ENCODE measurements around the gene NKX6-2. TPM values are rescaled to one million over a fixed set of nuclear protein-coding genes. Genes with fewer than 3 reads are reported as not detected.

Gene NKX6-2
- total RNA-seq, 4 donors from 2014 or later, result 0.57 TPM; not detected in 3

- H3K36me3 ChIP-seq, result no peaks in the 10 kb centered on the region
- no peak for TF ChIP-seq POLR2A (IDR thresholded peaks at IDR 0.05)
- TF ChIP-seq, protein P1, sequence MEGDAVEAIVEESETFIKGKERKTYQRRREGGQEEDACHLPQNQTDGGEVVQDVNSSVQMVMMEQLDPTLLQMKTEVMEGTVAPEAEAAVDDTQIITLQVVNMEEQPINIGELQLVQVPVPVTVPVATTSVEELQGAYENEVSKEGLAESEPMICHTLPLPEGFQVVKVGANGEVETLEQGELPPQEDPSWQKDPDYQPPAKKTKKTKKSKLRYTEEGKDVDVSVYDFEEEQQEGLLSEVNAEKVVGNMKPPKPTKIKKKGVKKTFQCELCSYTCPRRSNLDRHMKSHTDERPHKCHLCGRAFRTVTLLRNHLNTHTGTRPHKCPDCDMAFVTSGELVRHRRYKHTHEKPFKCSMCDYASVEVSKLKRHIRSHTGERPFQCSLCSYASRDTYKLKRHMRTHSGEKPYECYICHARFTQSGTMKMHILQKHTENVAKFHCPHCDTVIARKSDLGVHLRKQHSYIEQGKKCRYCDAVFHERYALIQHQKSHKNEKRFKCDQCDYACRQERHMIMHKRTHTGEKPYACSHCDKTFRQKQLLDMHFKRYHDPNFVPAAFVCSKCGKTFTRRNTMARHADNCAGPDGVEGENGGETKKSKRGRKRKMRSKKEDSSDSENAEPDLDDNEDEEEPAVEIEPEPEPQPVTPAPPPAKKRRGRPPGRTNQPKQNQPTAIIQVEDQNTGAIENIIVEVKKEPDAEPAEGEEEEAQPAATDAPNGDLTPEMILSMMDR (IDR thresholded peaks at IDR 0.05), result no peak
- 77 to 90% methylated on average over 6 to 7 of the region's 26 CpGs for WGBS, 2 donors
- peaks cover 0 to 86% (median 0%) of the 10 kb centered on the region in 4 donors for H3K27me3 ChIP-seq
- no peak overlapping the region for H3K4me3 ChIP-seq
- no peak for DNase-seq
- H3K9me3 ChIP-seq, result no peaks in the 10 kb centered on the region
- H3K4me1 ChIP-seq, result no peaks in the 10 kb centered on the region
- intact Hi-C loops (cut with DNase I), result no loop called here
- no peak overlapping the region for H3K27ac ChIP-seq
These were observed 26.0 kb upstream of the NKX6-2 start for GRCh38 chr10:132811891-132812481.

DNA sequence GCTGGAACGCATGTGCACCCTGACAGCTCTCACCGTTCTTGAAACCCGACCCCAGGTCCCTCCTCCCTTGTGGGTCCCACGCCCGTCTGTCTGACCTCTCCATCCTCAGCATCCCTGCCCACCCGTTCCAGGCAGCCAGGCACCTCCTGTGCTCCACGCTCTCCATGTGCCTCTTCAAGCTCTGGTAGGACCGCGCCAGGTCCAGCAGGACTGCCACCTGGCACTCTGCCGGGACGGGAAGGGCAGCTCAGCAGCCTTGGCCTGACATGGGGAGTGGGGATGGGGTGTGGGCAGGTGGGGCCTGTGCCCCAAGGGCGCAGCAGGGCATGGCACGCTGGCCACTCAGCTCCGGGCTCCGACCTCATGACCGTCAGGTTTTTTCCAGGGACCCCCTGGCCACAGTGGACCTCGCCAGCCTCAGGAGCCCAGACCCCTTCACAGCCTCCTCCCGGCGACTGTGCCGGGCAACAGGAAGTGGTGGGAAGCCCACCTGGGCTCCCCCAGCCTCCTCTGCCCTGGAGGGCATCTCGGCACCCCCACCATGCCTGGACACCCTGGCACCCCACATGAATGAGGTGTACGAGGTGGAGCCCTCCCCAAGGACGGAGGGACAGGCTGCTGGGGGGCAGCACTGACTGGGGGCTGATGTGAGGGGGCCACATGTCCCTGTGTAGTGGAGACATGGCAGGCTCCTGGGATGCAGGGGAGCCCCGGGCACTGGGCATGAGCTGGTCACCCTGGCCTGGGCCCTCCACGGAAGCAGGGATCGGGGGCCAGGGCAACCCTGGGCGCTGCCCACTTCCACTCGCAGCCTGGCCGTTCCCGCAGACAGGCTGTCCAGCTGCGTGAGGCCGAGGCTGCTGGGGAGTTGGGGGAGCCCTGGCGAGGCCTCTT, 25.1 kb upstream of the NKX6-2 start:
- Histone ChIP-seq H3K9me3 (no peaks in the 10 kb centered on the region), H3K36me3 (no peaks in the 10 kb centered on the region), H3K27me3 (peaks cover 0 to 80% (median 0%) of the 10 kb centered on the region in 4 donors), H3K27ac (no peak overlapping the region), H3K4me3 (no peak overlapping the region), H3K4me1 (no peaks in the 10 kb centered on the region)
- TF ChIP-seq, protein P1 (IDR thresholded peaks at IDR 0.05), result no peak
- TF ChIP-seq POLR2A (IDR thresholded peaks at IDR 0.05), result no peak
- WGBS, 2 donors, result 43 to 63% methylated on average over 8 to 18 of the region's 33 CpGs
- DNase-seq, result no peak
- intact Hi-C loops (cut with DNase I), result no loop called here

- Histone ChIP-seq H3K36me3 (no peaks in the 10 kb centered on the region), H3K27me3 (peaks cover 0 to 72% (median 0%) of the 10 kb centered on the region in 4 donors), H3K9me3 (no peaks in the 10 kb centered on the region), H3K4me3 (no peak overlapping the region), H3K27ac (no peak overlapping the region), H3K4me1 (no peaks in the 10 kb centered on the region)
- DNase-seq, result no peak
- intact Hi-C loops (cut with DNase I), result no loop called here
- TF ChIP-seq, protein P1 (IDR thresholded peaks at IDR 0.05), result no peak
- no peak for TF ChIP-seq POLR2A (IDR thresholded peaks at IDR 0.05)
- WGBS, 2 donors, result 73 to 80% methylated on average over 4 to 8 of the region's 39 CpGs
These were observed 24.3 kb upstream of the NKX6-2 start for GRCh38 chr10:132810141-132810806.

DNA sequence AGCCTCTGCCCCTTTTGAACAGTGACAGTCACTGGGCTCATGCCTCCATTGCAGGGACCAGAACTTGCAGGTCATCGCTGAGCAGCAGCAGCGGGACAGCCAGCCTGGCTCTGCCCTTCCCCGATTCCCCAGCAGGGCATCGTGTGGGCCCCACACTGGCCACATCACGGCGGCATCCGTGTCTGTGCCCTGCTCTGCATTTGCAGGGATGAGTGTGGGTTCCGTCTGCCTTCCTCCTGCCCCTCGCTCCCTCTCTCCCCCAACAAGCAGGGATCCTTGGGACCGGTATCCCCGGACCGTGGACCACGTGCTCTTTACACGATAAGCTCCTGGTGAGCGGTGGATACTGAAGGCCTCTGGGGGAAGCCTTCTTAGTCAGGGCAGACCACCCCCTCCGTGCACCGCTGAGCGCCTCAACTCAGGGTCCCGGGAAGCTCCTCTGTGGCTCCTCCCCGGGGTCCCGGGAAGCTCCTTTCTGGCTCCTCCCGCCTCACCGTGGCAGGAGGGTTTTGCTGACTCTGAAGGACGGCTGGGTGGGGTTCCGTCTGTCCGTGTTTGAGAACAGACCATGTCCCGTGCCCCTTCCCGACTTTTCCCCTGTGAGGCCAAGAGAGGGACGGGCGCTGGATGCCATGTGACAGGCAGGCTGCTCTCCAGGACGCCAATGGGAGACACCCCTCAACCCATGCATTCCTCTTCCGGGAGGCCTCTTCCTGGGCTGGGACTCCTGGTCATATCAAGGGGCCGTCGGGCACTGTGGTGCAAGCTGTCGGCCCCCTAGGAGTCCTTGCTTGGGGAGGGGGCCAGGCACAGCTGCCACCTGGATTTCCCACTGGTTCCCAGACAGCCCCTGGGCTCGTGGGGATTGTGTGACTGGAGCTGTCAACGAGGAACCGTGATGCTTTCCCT, 23.5 kb upstream of the NKX6-2 start:
- Histone ChIP-seq H3K36me3 (no peaks in the 10 kb centered on the region), H3K9me3 (no peaks in the 10 kb centered on the region), H3K27ac (no peak overlapping the region), H3K27me3 (peaks cover 0 to 73% (median 0%) of the 10 kb centered on the region in 4 donors), H3K4me1 (no peaks in the 10 kb centered on the region), H3K4me3 (no peak overlapping the region)
- no peak for TF ChIP-seq POLR2A (IDR thresholded peaks at IDR 0.05)
- TF ChIP-seq, protein P1 (IDR thresholded peaks at IDR 0.05), result no peak
- intact Hi-C loops (cut with DNase I), result no loop called here
- WGBS, 2 donors, result 87 to 93% methylated on average over 9 to 10 of the region's 38 CpGs
- no peak for DNase-seq

Data from esophagus squamous epithelium (tissue), 5 donors.